HG03520 (cell line): Measurements from ENCODE around the gene GTF2H4.
"Not testable (repeated sequence)": the region's sequence is repeated elsewhere in the genome, so short reads cannot be mapped to it uniquely, and the experiment has no call there.

Experiments used
- ATAC-seq: cut with Tn5 transposase; IDR thresholded peaks from one replicate; pipeline ENCODE4 v1.9.1; 2021; ENCODE audit warnings: mild to moderate bottlenecking, moderate library complexity; ENCODE audit not compliant: unreplicated experiment

The GTF2H4 gene

DNA sequence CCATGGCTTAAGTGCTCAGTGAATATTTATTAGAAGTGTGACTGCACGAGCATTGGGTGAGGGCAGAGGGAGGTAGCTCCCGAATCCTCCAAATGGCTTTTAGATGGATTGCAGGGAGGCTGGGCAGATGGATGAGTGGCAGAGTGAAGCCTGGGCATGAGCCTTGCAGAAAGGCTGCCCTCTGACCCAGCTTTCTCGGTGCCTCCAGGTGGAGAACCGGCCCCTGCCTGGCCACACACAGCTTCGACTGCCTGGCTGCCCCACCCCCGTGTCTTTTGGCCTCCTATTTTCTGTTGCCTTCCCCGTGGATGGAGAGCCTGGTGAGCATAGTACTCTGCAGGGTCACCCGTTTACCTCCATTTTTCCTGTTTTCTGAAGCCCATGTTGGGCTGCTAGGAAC lies 9.5 kb downstream of the GTF2H4 start:
- ATAC-seq: no peak

GRCh38 chr6:30918670-30919069 lies 10.7 kb downstream of the GTF2H4 start:
- ATAC-seq: no peak

GRCh38 chr6:30922447-30922852 lies 14.4 kb downstream of the GTF2H4 start:
- no peak for ATAC-seq

DNA sequence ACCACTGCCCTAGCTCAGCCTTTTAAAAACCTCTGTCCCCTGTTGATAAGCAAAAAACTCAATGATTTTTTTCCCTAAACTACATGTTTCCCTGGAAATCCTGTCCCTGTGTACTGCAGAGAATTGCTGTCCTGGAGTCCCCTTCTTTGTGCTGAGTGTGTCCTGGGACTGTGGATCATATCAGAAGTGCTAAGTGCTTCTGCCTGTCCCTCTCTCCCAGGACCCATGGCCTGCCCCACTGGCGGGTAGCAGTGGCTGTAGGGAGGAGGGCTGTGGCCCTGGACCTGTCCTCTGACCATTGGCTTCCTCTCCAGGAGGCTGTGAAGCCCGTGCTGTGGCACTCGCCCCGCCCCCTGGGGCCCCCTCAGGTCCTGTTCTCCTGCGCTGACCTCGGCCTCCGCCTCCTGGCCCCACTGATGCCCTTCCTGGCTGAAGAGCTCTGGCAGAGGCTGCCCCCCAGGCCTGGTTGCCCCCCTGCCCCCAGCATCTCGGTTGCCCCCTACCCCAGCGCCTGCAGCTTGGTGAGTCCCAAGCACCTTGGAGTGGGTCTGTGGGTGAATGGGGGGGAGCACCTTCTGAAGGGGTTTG lies 16.1 kb downstream of the GTF2H4 start:
- not testable (repeated sequence) for ATAC-seq

DNA sequence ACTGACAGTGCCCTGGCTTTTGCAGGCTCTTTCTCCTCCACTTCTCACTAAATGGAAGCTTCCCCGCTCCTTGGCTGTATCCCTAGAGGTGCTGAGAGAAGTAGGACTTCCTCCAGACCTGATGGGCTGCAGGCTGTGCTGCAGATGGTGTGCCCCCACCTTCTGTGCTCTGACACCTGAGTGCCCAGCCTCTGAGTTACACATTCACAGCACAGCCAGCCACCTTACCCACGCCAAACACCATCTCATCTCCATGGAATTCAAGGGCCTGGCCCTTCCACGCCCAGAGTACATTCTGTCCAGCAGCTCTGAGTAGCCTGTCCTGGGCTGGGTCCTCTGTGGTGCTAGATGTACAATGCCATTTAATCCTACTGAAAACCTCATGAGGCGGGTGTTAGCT lies 18.6 kb downstream of the GTF2H4 start:
- no peak for ATAC-seq

DNA sequence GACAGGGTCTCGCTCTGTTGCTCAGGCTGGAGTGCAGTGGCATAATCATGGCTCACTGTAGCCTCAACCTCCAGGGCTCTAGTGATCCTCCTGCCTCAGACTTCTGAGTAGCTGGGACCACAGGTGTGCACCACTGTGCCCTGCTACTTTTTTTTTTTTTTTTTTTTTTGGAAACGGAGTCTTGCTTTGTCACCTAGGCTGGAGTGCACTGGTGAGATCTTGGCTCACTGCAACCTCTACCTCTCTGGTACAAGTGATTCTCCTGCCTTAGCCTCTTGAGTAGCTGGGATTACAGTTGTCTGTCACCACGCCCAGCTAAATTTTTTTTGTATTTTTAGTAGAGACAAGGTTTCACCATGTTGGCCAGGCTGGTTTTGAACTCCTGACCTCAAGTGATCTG lies 19.1 kb downstream of the GTF2H4 start:
- ATAC-seq: not testable (repeated sequence)

GRCh38 chr6:30928677-30929076 lies 20.7 kb downstream of the GTF2H4 start:
- ATAC-seq: no peak

DNA sequence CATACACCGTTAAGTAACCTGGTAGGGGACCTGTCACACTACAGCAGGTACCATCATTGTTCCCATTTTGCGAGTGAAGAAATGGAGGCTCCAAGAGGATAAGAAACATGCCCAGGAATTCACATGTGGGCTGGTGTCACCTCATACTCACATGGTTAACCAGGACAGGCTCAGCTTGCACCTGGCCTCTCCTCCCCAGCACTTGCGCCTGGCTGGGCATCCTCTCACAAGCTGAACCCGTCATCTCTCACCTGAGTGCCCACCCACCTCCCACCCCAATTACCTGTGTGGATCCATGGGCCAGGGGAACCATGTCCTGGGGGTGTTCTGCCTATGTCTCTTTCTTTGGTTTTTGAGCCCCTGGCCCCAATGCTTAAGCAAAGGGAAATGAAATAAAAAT lies 22.5 kb downstream of the GTF2H4 start:
- no peak for ATAC-seq

DNA sequence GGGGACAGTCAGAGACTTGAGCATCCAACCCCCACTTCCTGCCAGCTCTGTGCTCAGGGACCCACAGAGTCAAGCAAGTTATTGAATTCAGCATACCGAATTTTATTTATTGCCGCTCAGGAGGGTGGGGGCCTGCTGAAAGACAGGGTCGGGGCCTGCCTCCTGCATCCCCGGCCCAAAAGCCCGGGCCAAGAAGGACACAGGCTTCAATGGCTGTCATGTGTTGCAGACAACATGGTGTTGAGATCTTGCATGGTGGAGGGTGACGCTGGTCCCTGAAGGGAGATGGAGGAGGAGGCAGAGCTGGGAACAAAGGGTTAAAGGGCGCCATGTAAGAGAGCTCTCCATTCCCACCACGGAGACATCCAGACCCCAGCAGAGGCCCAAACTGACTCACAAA lies 23.3 kb downstream of the GTF2H4 start:
- no peak for ATAC-seq

DNA sequence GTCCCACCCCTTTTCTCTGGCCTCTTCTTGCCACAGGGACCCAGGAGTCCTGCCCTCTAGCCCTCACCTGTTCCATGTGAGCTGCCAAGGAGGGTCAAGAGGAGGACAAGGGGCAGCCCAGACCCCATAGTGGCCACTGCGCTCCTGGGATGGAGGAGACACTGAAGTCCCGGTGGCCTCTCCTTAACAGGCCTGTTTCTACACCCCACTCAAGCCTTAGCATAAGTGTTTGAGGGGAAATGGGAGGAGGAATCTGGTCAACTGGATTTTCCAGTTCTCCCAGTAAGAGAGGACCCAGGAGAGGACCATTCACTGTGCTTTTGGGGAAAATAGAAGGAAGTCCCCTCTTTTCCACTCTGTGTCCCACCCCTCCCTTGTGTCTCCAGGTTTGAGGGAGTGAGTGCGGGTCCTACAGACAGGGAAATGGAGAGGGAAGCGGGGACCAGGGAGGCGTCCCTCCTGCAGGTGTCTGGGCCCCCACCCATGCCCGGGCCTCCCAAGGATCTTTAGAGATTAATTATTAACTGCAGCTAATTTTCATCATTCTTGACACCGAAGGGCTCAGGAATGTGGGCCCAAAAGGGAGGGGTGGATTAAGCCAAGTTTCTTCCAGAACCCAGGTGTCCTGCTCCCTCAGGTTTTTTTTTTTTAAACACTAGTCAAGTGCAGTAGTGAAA lies 24.1 kb downstream of the GTF2H4 start, which contains the start of gene SFTA2:
Gene SFTA2, minus strand, starts transcription at position 202 of the 677 bp plus-strand sequence. Its CDS starts 74 bp downstream, at position 128.
- ATAC-seq: no peak

- no peak for ATAC-seq
These were observed 24.8 kb downstream of the GTF2H4 start for GRCh38 chr6:30932665-30933365.

GRCh38 chr6:30935018-30935417 lies 27.0 kb downstream of the GTF2H4 start:
- no peak for ATAC-seq

DNA sequence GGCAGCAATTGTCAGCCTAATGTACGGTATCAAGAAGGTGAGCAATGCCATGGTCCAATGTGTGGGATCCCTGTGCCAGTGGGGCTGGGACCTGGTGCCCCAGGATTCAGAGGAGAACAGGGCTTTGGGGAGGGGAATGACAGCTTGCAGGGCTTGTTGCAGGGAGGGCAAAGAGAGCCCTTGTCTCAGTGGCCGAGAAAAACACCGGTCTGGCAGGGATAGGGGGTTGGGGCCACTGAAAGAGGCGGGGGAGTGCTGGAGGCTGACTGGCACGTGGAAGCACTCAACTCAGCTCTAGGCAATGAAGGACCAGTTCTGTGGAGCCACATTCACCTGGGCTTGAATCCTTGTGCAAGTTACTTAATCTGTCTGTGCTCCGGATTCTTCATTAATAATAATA lies 29.3 kb downstream of the GTF2H4 start:
- no peak for ATAC-seq

DNA sequence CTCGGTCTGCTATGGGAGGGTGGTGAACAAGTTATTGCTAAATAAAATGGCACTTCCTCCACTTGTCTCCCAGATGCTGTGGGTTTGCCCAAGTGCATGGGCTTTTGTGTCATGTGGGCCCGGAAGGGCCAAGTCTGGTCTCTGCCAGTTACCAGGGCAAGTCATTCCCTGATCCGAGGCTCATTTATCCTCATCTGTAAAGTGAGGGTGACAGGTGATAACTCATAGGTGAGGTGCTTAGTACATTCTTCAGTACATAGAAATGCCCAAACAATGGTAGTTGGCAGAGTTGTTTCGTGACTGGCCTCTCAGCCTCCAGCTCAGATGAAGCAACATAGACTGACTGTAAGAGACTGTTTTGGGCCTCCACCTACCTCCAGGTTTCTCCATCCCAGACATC lies 30.7 kb downstream of the GTF2H4 start:
- ATAC-seq: no peak

- no peak for ATAC-seq
These were observed 31.5 kb downstream of the GTF2H4 start for GRCh38 chr6:30939473-30939872.

GRCh38 chr6:30940361-30940986 lies 32.5 kb downstream of the GTF2H4 start, which contains the start of gene MUCL3:
Gene MUCL3 (plus strand): TSS chr6:30940973. CDS start chr6:30941000, 27 bp downstream.
- no peak for ATAC-seq

GRCh38 chr6:30942338-30943060 lies 34.5 kb downstream of the GTF2H4 start:
- ATAC-seq: no peak

DNA sequence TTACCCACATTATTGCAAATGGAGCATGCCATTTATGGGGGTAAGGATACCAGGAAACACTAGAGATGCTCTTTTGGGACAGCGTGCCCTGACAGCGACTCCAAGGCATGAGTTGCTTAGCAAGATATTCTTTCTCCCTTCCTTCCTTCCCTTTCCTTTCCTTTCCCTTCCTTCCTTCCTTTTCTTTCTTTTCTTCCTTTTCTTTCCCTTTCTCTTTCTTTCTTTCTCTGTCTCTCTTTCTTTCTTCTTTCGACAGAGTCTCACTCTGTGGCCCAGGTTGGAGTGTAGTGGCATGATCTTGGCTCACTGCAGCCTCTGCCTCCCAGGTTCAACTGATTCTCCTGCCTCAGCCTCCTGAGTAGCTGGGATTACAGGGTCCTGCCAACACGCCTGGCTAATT lies 36.0 kb downstream of the GTF2H4 start:
- no peak for ATAC-seq

GRCh38 chr6:30945281-30945680 lies 37.3 kb downstream of the GTF2H4 start:
- no peak for ATAC-seq

DNA sequence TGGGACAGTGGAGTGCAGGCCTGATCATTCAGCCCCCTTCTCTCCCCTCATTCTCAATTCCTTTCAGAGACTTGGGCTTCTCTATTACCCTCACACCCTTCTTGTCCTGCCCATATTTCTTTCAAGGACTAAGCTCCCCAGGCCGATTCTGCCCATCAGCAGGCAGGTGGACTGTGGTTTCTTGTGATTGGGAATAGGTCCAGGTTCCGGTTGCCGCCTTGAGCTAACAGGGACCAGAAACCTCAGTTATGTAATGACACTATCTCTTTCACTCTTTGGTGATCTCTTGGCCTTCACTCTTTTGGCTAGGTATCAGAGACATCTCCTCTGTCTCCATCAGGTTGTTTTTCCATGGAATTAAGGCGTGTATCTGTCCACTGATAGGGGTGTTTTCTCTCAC lies 39.2 kb downstream of the GTF2H4 start:
- no peak for ATAC-seq

DNA sequence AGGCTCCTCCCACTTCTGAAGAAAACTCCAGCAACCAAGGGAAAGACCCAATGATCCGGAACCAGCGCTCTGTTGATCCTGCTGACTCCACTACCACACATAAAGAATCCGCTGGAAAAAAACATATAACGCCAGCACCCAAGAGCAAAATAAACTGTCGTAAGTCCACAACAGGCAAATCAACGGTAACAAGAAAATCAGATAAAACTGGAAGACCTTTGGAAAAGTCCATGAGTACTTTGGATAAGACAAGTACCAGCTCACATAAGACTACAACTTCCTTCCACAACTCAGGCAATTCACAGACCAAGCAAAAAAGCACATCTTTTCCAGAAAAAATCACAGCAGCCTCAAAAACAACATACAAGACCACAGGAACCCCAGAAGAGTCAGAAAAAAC lies 40.8 kb downstream of the GTF2H4 start:
- no peak for ATAC-seq
